Fibroblast of the aortic adventitia (primary cell): ENCODE results near the gene UCHL5. TPM values are rescaled to one million over a fixed set of nuclear protein-coding genes. Genes with fewer than 3 reads are reported as not detected.

ENCODE experiments used
- DNase-seq: peaks from one replicate; pipeline ENCODE4 v3.0.0-alpha.2; 2010; ENCODE audit warnings: low read depth
- H3K4me3 ChIP-seq: 2 replicates; pipeline ENCODE4 v1.5.1; 2011; ENCODE audit warnings: low read depth, mild to moderate bottlenecking, control low read depth, low read length, moderate library complexity
- CTCF ChIP-seq: IDR thresholded peaks from 2 replicates; pipeline ENCODE4 v1.5.1; 2011; ENCODE audit warnings: mild to moderate bottlenecking, low read length, control low read depth, inconsistent platforms; ENCODE audit not compliant: insufficient read depth
- total RNA-seq: library from RNA; depleted of rRNA; stranded (reverse); fragments of >200 nt; gene quantifications from 2 replicates; pipeline ENCODE4 v1.2.3, GENCODE V29; 2012; ENCODE audit warnings: low replicate concordance

Gene UCHL5
- total RNA-seq, result 35.6 TPM in 2 replicates

GRCh38 chr1:193059282-193060114 is at the start of gene UCHL5, which contains the start of gene RO60:
UCHL5 (minus strand) TSS chr1:193059360; CDS start chr1:193059260, 100 bp downstream.
RO60 (plus strand) TSS chr1:193059612; CDS start chr1:193069055, 9,443 bp downstream.
- TF ChIP-seq CTCF, result peak; percentile 1
- peak within 1 kb of the TSS; percentile 97 for H3K4me3 ChIP-seq
- peak; percentile 96 for DNase-seq

DNA sequence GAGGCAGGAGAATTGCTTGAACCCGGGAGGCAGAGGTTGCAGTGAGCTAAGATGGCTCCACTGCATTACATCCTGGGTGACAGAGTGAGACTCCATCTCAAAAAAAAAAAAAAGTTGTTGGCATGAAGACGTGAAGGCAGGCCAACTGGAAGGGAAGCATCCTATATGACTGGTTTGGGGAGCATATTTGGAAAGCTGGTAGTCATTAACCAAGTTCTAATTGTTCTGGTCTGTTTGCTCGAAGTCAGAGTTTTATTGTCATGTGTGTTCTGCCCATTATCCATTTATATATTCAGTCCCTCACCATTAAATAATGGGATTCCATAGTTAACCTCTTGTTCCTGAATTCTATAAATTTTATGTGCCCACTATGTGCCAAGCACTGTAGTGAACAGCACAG is 49.3 kb upstream of the UCHL5 start:
- DNase-seq, result no peak
- no peak for TF ChIP-seq CTCF
- H3K4me3 ChIP-seq, result no peak overlapping the region

- TF ChIP-seq CTCF, result no peak
- no peak for DNase-seq
- peak overlapping the region; percentile 83 for H3K4me3 ChIP-seq
These were observed 46.6 kb upstream of the UCHL5 start for GRCh38 chr1:193105821-193106177.

GRCh38 chr1:193104907-193105820 is 46.0 kb upstream of the UCHL5 start, which contains the start of gene GLRX2:
GLRX2 (minus strand) TSS chr1:193105414; CDS start chr1:193105382, 32 bp downstream.
- H3K4me3 ChIP-seq, result peak within 1 kb of the TSS; percentile 83
- DNase-seq, result peak; percentile 85
- TF ChIP-seq CTCF, result no peak

DNA sequence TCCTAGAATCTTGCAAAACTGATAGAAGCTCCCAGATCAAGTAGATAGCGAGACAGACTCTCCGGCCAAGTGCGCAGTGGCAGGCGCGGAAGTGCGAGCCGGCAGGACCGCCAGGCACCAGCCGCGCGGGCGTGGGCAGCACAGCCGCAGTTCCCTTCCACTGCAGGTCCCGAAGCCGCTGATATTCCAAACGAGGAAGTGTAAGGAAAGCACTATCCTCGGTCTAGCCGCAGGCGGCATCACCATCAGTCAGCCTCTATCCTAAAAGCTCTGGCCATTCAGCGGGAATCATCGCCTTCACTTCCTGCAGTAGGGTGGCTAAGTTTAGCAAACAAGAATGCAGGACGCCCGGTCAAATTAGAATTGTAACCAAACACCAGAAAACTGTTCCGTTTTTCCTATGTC is 45.3 kb upstream of the UCHL5 start:
- no peak for DNase-seq
- no peak for TF ChIP-seq CTCF
- peak overlapping the region; percentile 83 for H3K4me3 ChIP-seq

DNA sequence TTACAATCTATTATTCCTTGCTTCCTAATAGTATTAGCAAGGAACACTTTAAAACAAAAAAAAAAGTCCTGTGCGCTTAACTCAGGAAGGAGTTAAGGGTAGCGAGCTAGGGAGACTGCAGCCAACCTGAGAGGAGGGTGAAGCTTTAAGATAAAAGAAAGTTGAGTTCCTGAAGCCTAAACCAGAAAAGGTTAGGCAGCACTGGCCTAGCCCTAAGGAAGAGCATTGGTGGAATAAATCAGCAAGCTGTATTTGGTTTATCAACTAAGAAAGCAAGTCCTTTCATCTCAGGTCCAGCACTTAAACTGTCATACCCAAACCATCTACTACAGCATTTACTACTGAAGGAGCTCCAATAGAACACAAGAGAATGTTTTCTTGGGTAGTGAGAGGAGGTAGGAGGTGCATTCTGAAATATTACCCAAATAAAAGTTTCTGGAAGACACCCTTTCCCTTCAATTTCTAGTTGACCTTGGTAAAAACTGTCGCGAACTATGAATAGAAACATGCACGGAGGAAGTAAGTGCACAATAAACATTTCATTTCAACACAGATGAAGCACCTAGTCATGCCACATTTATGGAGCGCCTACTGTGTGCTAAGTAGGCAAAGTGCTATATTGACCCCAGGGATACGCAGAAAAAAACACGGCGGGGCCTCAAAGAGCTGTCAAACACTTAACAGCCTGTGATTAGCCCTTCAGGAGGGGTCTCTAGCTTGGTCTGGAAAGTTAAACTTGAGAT is 44.8 kb upstream of the UCHL5 start:
- TF ChIP-seq CTCF, result no peak
- peak overlapping the region; percentile 83 for H3K4me3 ChIP-seq
- DNase-seq, result peak; percentile 27
